T-cell (primary cell): Measurements from ENCODE around the gene PEAK1. TPM values are rescaled to one million over a fixed set of nuclear protein-coding genes. Genes with fewer than 3 reads are reported as not detected.
"Not testable (repeated sequence)": the region's sequence is repeated elsewhere in the genome, so short reads cannot be mapped to it uniquely, and the experiment has no call there.

Experiments used
- ATAC-seq, 4 experiments: fragments of 200-7000 bp in 3 of 4; fragments of 150-1000 bp in 1 of 4; cut with Tn5 transposase; replicated peaks in 1 of 4; 1 replicate in 3 of 4; 2 replicates in 1 of 4; pipeline ENCODE4 v1.10.0; 2021; ENCODE audit warnings: moderate library complexity in 3 of 4, mild to moderate bottlenecking in 2 of 4, moderate number of reproducible peaks in 1 of 4
- CTCF ChIA-PET, 2 donors: fragments of 300-600 bp; sonication (Branson Sonifier 250); formaldehyde crosslinking; loops; one replicate each; lab custom pipeline; 2022; ENCODE audit warnings: antibody characterized with exemption in 2 of 2; lab: Charles Lee
- POLR2A ChIA-PET, 2 donors: fragments of 300-600 bp; sonication (Branson Sonifier 250); formaldehyde crosslinking; loops; one replicate each; lab custom pipeline; 2022; ENCODE audit warnings: antibody characterized with exemption in 2 of 2; lab: Charles Lee
- DNase-seq, 35 experiments: peaks; one replicate each; pipeline versions ENCODE4 v3.0.0 to v3.0.0-alpha.2; 2013 to 2023
- H3K27ac ChIP-seq: one replicate; pipeline ENCODE4 v1.5.1; 2013; ENCODE audit warnings: low read length
- H3K27me3 ChIP-seq, 2 experiments: replicated peaks in 1 of 2; 1 replicate in 1 of 2; 2 replicates in 1 of 2; pipeline versions ENCODE4 v1.6.1 to v1.7.0; 2013; ENCODE audit warnings: low read length in 1 of 2, mixed read lengths in 1 of 2; ENCODE audit not compliant: control insufficient read depth in 2 of 2, insufficient read depth in 2 of 2; ENCODE audit errors: extremely low read depth in 1 of 2
- H3K36me3 ChIP-seq, 2 donors: 1 replicate in 1 of 2; 2 replicates in 1 of 2; pipeline versions ENCODE4 v1.6.1 to v1.7.0; 2013; ENCODE audit warnings: low read length in 1 of 2; ENCODE audit not compliant: control insufficient read depth in 2 of 2, insufficient read depth in 1 of 2; ENCODE audit errors: extremely low read depth in 1 of 2
- H3K4me1 ChIP-seq, 2 experiments: 1 replicate in 1 of 2; 2 replicates in 1 of 2; pipeline versions ENCODE4 v1.6.1 to v1.7.0; 2013; ENCODE audit warnings: low read length in 2 of 2, mixed read lengths in 1 of 2; ENCODE audit not compliant: insufficient read depth in 2 of 2, control insufficient read depth in 1 of 2; ENCODE audit errors: extremely low read depth in 1 of 2
- H3K4me3 ChIP-seq, 2 donors: 1 replicate in 1 of 2; 2 replicates in 1 of 2; pipeline versions ENCODE4 v1.5.1 to v1.7.0; 2013; ENCODE audit warnings: mild to moderate bottlenecking in 2 of 2, low read length in 1 of 2, moderate library complexity in 1 of 2; ENCODE audit not compliant: control insufficient read depth in 1 of 2; ENCODE audit errors: extremely low read depth in 1 of 2
- H3K9me3 ChIP-seq: 2 replicates; pipeline ENCODE4 v1.7.0; 2013
- H3K27ac Mint-ChIP-seq, 2 donors: one replicate each; pipeline ENCODE4 v1.8.0; 2020 to 2021; ENCODE audit warnings: mild to moderate bottlenecking in 2 of 2, mixed read lengths in 2 of 2
- H3K27me3 Mint-ChIP-seq, 2 donors: one replicate each; pipeline ENCODE4 v1.8.0; 2021 to 2022; ENCODE audit warnings: mixed read lengths in 2 of 2
- H3K36me3 Mint-ChIP-seq: one replicate; pipeline ENCODE4 v1.8.0; 2021; ENCODE audit warnings: mixed read lengths
- H3K4me1 Mint-ChIP-seq, 3 donors: one replicate each; pipeline ENCODE4 v1.8.0; 2020 to 2022; ENCODE audit warnings: mixed read lengths in 3 of 3, mild to moderate bottlenecking in 1 of 3
- H3K4me3 Mint-ChIP-seq, 3 donors: one replicate each; pipeline ENCODE4 v1.8.0; 2020 to 2022; ENCODE audit warnings: mild to moderate bottlenecking in 3 of 3, mixed read lengths in 3 of 3, moderate library complexity in 3 of 3
- H3K9me3 Mint-ChIP-seq, 3 donors: one replicate each; pipeline ENCODE4 v1.8.0; 2020 to 2022; ENCODE audit warnings: mixed read lengths in 3 of 3
- WGBS: methylation state at CpG from one replicate; pipeline ENCODE4 v1.1.5; 2013; ENCODE audit warnings: missing lambda C conversion rate; ENCODE audit not compliant: insufficient coverage; 5-methylcytosine and 5-hydroxymethylcytosine counted together
- total RNA-seq, 35 experiments: library from RNA in 6 of 35; stranded (reverse) in 6 of 35; fragments of 120-200 nt in 1 of 35; gene quantifications; one replicate each; pipeline versions ENCODE4 v1.2.1 to v1.2.4 and lab custom pipeline; 2013 to 2026

The PEAK1 gene
- total RNA-seq, 5 donors from 2014 or later (not counting 1 experiment from before 2014, with no cell fraction given), result 9.4 to 17.7 (median 10.9) TPM

DNA sequence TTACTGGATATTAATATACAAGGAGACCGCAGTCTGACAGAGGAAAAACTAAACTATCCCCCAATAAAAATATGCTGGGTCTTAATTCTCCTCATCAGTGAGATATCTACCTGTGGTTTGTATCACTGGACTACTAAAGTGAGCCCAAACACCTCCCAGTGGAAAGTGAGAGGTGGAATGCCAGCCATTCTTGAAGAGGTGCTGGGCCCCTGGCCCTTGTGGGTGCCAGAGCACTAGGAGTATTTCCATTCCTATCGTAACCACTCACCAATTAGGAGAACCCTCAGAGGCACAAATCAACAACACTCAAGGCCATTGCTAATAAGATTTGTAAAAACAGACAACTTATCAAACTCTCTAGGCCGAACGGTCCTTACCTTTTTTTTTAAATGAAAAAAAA, 227.5 kb downstream of the PEAK1 start:
- ChIA-PET POLR2A (no interaction called here), CTCF (no interaction called here)
- H3K9me3 ChIP-seq, result no peaks in the 10 kb centered on the region
- H3K4me1 ChIP-seq, result peaks cover 2 to 9% of the 10 kb centered on the region in 2 experiments
- H3K27ac ChIP-seq, result no peak overlapping the region
- H3K27me3 ChIP-seq, result no peaks in the 10 kb centered on the region
- DNase-seq (no peak), ATAC-seq (no peak)
- no CpG with 5 or more reads among the region's 4 CpGs for WGBS
- H3K27ac Mint-ChIP-seq, result no peak overlapping the region
- H3K36me3 ChIP-seq, result no peaks in the 10 kb centered on the region
- H3K36me3 Mint-ChIP-seq, result peaks cover 3% of the 10 kb centered on the region
- no peak overlapping the region for H3K4me3 Mint-ChIP-seq
- no peaks in the 10 kb centered on the region for H3K27me3 Mint-ChIP-seq
- H3K9me3 Mint-ChIP-seq, result no peaks in the 10 kb centered on the region
- H3K4me1 Mint-ChIP-seq, result peaks cover 9 to 22% (median 11%) of the 10 kb centered on the region in 3 donors
- no peak overlapping the region for H3K4me3 ChIP-seq

DNA sequence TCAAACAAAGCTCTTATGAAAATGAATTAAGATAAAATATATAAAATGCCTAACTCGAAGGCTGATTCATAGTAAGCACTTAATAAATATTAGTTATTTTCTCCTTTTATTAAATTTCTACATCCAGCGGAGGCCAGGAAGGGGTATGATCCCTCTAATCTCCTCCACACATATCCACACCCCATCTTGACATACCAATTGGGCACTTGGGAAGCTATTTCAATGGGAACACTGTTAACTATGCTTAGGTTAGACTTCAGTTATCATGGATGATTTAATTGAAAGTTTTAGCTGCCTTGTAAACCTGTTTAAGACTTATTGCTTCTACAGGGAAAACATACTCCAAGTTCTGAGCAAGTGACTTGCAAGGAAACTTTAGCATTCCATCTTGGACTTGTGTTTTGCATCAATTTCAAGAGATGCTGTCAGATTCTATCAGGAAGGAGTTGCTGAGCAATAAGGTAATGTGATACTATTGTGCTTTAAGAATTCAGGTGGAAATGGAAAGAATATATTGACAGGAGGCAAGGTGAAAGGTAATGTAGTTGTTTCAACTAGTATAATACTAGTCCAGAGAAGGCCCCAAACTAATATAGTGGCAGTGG, 228.6 kb downstream of the PEAK1 start:
- H3K9me3 Mint-ChIP-seq, result no peaks in the 10 kb centered on the region
- Histone ChIP-seq H3K9me3 (no peaks in the 10 kb centered on the region), H3K4me1 (peaks cover 7 to 11% of the 10 kb centered on the region in 2 experiments), H3K27me3 (no peaks in the 10 kb centered on the region), H3K27ac (no peak overlapping the region), H3K4me3 (no peak overlapping the region), H3K36me3 (no peaks in the 10 kb centered on the region)
- no peak overlapping the region for H3K4me3 Mint-ChIP-seq
- ChIA-PET POLR2A (no interaction called here), CTCF (no interaction called here)
- H3K27ac Mint-ChIP-seq, result no peak overlapping the region
- WGBS, result no CpG with 5 or more reads among the region's 2 CpGs
- ATAC-seq (no peak), DNase-seq (no peak)
- H3K27me3 Mint-ChIP-seq, result no peaks in the 10 kb centered on the region
- H3K4me1 Mint-ChIP-seq, result peaks cover 16 to 33% (median 19%) of the 10 kb centered on the region in 3 donors
- H3K36me3 Mint-ChIP-seq, result peaks cover 3% of the 10 kb centered on the region

DNA sequence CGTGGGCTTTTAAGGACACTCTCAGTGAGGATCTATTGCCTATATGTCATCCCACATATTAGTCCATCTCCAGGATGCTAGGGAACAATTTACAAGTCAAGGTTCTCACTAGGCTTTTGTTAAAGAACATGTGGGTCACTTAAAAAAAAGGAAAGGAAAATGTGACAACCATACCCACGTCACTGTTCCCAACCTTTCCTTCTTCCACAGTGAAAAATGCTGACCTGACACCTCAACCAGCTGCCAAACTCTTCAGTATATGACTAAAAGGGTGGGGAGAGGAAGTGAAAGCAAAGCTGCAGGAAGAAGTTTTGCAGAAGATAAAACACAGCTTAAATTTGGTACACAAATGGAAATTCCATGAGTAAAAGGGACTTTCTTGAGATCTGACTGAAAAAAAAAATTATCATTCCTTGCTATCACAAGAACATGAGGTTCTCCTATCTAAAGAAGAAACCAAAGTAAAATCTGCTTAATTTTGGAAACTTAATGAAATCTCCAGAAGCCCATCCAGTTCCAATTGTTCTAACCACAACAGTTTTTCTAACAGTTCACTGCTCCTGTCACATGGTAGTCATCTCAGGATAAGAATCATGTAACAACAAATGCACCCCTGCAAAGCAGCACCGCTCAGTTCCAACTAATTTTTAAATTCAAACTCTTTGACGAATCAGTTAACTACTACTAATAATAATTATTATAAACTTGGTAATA, 232.0 kb downstream of the PEAK1 start:
- Histone ChIP-seq H3K27ac (no peak overlapping the region), H3K36me3 (no peaks in the 10 kb centered on the region), H3K4me1 (peaks cover 7 to 14% of the 10 kb centered on the region in 2 experiments), H3K9me3 (no peaks in the 10 kb centered on the region), H3K4me3 (no peak overlapping the region), H3K27me3 (no peaks in the 10 kb centered on the region)
- ChIA-PET CTCF (interaction anchor here (0.6 to 1.2 kb wide), 4 partner anchors 8 to 356 kb away, joined by 3 to 7 read pairs (median 4); no protein-coding TSS in a partner anchor), POLR2A (no interaction called here)
- Mint-ChIP-seq H3K4me1 (peaks cover 18 to 44% (median 26%) of the 10 kb centered on the region in 3 donors), H3K27me3 (no peaks in the 10 kb centered on the region), H3K36me3 (no peaks in the 10 kb centered on the region), H3K9me3 (no peaks in the 10 kb centered on the region), H3K4me3 (no peak overlapping the region), H3K27ac (peak overlapping the region; percentile 59 to 66)
- ATAC-seq, result peak in 3 of 4 experiments; percentile 35 to 49 (median 42)
- no CpG with 5 or more reads among the region's 4 CpGs for WGBS
- peak in 1 of 35 experiments; percentile 33 for DNase-seq

DNA sequence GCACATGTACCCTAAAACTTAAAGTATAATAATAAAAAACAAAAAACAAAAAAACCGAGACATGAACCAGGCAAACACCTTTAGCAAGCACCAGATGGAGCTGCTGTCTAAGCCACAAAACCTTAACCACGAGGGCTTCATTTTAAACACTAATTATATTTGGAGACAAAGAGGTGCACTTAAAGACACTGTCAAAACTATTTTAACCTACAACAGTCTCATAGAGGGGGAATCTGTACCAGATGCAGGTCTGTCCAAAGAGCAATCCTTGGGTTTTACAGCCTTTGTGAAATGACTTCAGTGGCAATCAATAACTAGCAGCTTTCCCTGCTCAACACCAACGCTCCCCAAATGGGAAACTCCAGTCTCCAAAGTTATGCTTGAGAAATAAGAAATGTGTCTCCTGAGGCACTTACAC, 233.3 kb downstream of the PEAK1 start:
- no CpG with 5 or more reads among the region's 3 CpGs for WGBS
- H3K27ac Mint-ChIP-seq, result peak overlapping the region in 1 of 2 donors; percentile 8
- H3K4me3 ChIP-seq, result no peak overlapping the region
- peaks cover 14 to 19% of the 10 kb centered on the region in 2 experiments for H3K4me1 ChIP-seq
- no peaks in the 10 kb centered on the region for H3K27me3 Mint-ChIP-seq
- no peaks in the 10 kb centered on the region for H3K9me3 ChIP-seq
- ChIA-PET CTCF (interaction anchor here in 1 of 2 donors (0.8 to 1.7 kb wide), 5 partner anchors 16 to 357 kb away, joined by 3 to 11 read pairs (median 3); no protein-coding TSS in a partner anchor), POLR2A (no interaction called here)
- no peaks in the 10 kb centered on the region for H3K36me3 ChIP-seq
- H3K9me3 Mint-ChIP-seq, result no peaks in the 10 kb centered on the region
- peak in 9 of 35 experiments; percentile 2 to 54 (median 11) for DNase-seq
- no peak for ATAC-seq
- no peaks in the 10 kb centered on the region for H3K36me3 Mint-ChIP-seq
- H3K4me1 Mint-ChIP-seq, result peaks cover 26 to 53% (median 35%) of the 10 kb centered on the region in 3 donors
- H3K27me3 ChIP-seq, result no peaks in the 10 kb centered on the region
- no peak overlapping the region for H3K27ac ChIP-seq
- no peak overlapping the region for H3K4me3 Mint-ChIP-seq

DNA sequence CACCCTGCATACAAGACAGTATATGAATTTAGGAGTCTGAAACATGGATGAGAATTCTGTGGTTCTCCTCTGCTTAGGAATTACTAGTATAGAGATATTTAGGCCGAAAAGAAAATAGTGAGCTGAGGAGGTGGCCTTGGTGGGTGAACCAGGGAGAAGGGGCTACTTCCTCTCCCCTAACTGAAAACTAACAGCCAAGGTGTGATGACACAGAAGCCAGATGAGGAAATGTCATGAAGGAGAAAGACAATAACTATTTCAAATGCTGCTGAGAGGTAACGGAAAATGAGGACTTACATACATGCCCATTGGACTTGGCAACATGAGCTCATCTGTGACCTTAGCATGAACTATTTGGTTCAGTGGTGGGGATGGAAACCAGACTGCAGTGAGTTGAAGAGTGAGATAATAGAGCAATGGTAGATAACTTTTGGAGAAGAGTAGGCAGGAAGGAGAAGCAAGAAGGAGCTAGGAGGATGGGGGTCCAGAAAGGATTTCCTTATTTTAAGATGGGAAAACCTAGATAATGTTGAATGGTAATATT, 234.6 kb downstream of the PEAK1 start:
- no peaks in the 10 kb centered on the region for H3K9me3 Mint-ChIP-seq
- 92% methylated on average over 1 of the region's 2 CpGs for WGBS
- H3K27ac ChIP-seq, result no peak overlapping the region
- POLR2A ChIA-PET, result no interaction called here
- no peaks in the 10 kb centered on the region for H3K27me3 Mint-ChIP-seq
- DNase-seq (no peak), ATAC-seq (no peak)
- H3K4me1 ChIP-seq, result peaks cover 23 to 26% of the 10 kb centered on the region in 2 experiments
- no peaks in the 10 kb centered on the region for H3K9me3 ChIP-seq
- no peak overlapping the region for H3K4me3 Mint-ChIP-seq
- CTCF ChIA-PET, result no interaction called here
- H3K27me3 ChIP-seq, result no peaks in the 10 kb centered on the region
- no peak overlapping the region for H3K4me3 ChIP-seq
- no peak overlapping the region for H3K27ac Mint-ChIP-seq
- peaks cover 39 to 65% (median 48%) of the 10 kb centered on the region in 3 donors for H3K4me1 Mint-ChIP-seq
- peaks cover 2% of the 10 kb centered on the region for H3K36me3 Mint-ChIP-seq
- H3K36me3 ChIP-seq, result no peaks in the 10 kb centered on the region

DNA sequence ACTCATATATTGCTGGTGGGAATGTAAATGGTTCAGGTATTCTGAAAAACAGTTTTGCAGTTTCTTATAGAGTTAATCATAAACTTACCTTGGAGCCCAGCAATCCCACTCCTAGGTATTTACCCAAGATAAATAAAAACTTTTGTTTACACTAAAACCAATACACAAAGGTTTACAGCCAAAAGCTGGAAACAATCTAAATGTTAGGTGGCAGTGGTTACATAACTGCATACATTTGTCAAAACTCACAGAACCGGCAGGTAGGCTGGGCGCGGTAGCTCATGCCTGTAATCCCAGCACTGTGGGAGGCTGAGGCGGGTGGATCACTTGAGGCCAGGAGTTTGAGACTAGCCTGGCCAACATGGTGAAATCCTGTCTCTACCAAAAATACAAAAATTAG, 235.6 kb downstream of the PEAK1 start:
- H3K36me3 ChIP-seq, H3K4me3 ChIP-seq, CTCF ChIA-PET, DNase-seq, H3K36me3 Mint-ChIP-seq, H3K9me3 ChIP-seq, H3K27me3 ChIP-seq, H3K4me3 Mint-ChIP-seq, H3K9me3 Mint-ChIP-seq, POLR2A ChIA-PET, H3K27me3 Mint-ChIP-seq, H3K27ac ChIP-seq, H3K27ac Mint-ChIP-seq, ATAC-seq: not testable (repeated sequence)
- H3K4me1 Mint-ChIP-seq, result peaks cover 47 to 69% (median 58%) of the 10 kb centered on the region in 3 donors
- H3K4me1 ChIP-seq, result peaks cover 32% of the 10 kb centered on the region in 2 experiments
- WGBS, result no CpG with 5 or more reads among the region's 4 CpGs
